ENCODE measurements around the gene FHL3. TPM values are rescaled to one million over a fixed set of nuclear protein-coding genes. Genes with fewer than 3 reads are reported as not detected.

Gene FHL3
- total and polyA plus RNA-seq, 2 donors (not counting 1 experiment from before 2014, with no cell fraction given): 0.15 to 2.2 TPM

- 78% methylated on average over 11 of the region's 13 CpGs for WGBS (ENCODE audit: insufficient coverage)
- intact Hi-C loops (cut with micrococcal nuclease): no loop called here
- peaks cover 17 to 28% of the 10 kb centered on the region in 2 donors for H3K4me1 ChIP-seq (ENCODE audit: control insufficient read depth in 2 of 2, insufficient read depth in 2 of 2, low read length in 2 of 2)
Observed at GRCh38 chr1:38050397-38051078, 45.2 kb upstream of the FHL3 start.

More at GRCh38 chr1:38050397-38051078, 45.2 kb upstream of the FHL3 start:
- CTCF ChIA-PET: no interaction called here
- Mint-ChIP-seq H3K27me3 (no peaks in the 10 kb centered on the region), H3K27ac (no peak overlapping the region), H3K4me3 (no peak overlapping the region), H3K9me3 (ENCODE audit: insufficient read depth) (no peaks in the 10 kb centered on the region), H3K4me1 (peaks cover 31% of the 10 kb centered on the region)
- Histone ChIP-seq H3K27me3 (replicated peaks in 1 of 4; ENCODE audit: control extremely low read depth in 1 of 4, control insufficient read depth in 3 of 4, insufficient read depth in 4 of 4, low read length in 3 of 4) (peaks cover 0 to 12% (median 3%) of the 10 kb centered on the region in 4 experiments), H3K9ac (ENCODE audit: low read length) (no peak overlapping the region), H3K4me2 (replicated peaks; ENCODE audit: low read depth, low read length, poor library complexity, severe bottlenecking) (no peak overlapping the region), H3K4me3 (ENCODE audit: control extremely low read depth in 1 of 5, extremely low read depth in 1 of 5, insufficient read depth in 1 of 5, low read depth in 2 of 5, low read length in 4 of 5) (no peak overlapping the region), H2AFZ (ENCODE audit: insufficient read depth, low read depth, low read length, poor library complexity, severe bottlenecking) (no peak overlapping the region), H3K79me2 (ENCODE audit: control insufficient read depth, insufficient read depth, low read length) (no peaks in the 10 kb centered on the region), H4K20me1 (ENCODE audit: control insufficient read depth, insufficient read depth, low read length, poor library complexity, severe bottlenecking) (no peaks in the 10 kb centered on the region), H3K9me3 (ENCODE audit: control extremely low read depth in 1 of 3, control insufficient read depth in 2 of 3, insufficient read depth in 1 of 3, low read length in 2 of 3) (no peaks in the 10 kb centered on the region), H3K36me3 (replicated peaks in 1 of 2; ENCODE audit: control extremely low read depth in 1 of 2, control insufficient read depth in 1 of 2, extremely low read depth in 1 of 2, insufficient read depth in 2 of 2, low read length in 1 of 2) (no peaks in the 10 kb centered on the region), H3K27ac (ENCODE audit: low read length in 2 of 2) (no peak overlapping the region)
- POLR2A ChIA-PET: no interaction called here
- ATAC-seq (ENCODE audit: low read depth) (no peak), DNase-seq (no peak)
- TF ChIP-seq, protein P1, sequence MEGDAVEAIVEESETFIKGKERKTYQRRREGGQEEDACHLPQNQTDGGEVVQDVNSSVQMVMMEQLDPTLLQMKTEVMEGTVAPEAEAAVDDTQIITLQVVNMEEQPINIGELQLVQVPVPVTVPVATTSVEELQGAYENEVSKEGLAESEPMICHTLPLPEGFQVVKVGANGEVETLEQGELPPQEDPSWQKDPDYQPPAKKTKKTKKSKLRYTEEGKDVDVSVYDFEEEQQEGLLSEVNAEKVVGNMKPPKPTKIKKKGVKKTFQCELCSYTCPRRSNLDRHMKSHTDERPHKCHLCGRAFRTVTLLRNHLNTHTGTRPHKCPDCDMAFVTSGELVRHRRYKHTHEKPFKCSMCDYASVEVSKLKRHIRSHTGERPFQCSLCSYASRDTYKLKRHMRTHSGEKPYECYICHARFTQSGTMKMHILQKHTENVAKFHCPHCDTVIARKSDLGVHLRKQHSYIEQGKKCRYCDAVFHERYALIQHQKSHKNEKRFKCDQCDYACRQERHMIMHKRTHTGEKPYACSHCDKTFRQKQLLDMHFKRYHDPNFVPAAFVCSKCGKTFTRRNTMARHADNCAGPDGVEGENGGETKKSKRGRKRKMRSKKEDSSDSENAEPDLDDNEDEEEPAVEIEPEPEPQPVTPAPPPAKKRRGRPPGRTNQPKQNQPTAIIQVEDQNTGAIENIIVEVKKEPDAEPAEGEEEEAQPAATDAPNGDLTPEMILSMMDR (IDR thresholded peaks at IDR 0.05): no peak
- no peak for TF ChIP-seq EZH2 (IDR thresholded peaks at IDR 0.05; ENCODE audit: borderline replicate concordance, insufficient read depth, low read depth, low read length, poor library complexity, severe bottlenecking)
